GM19467 (cell line): ENCODE measurements around the gene LCN1.
"Not testable (repeated sequence)": the region's sequence is repeated elsewhere in the genome, so short reads cannot be mapped to it uniquely, and the experiment has no call there.

Experiments used
- ATAC-seq: cut with Tn5 transposase; IDR thresholded peaks from one replicate; pipeline ENCODE4 v1.9.1; 2021; ENCODE audit warnings: mild to moderate bottlenecking, moderate library complexity; ENCODE audit not compliant: unreplicated experiment

Gene LCN1

GRCh38 chr9:135504262-135505243, 16.7 kb upstream of the LCN1 start:
- no peak for ATAC-seq

- ATAC-seq = no peak
These were observed 15.6 kb upstream of the LCN1 start for GRCh38 chr9:135505406-135506187.

- ATAC-seq = no peak
These were observed 14.7 kb upstream of the LCN1 start for GRCh38 chr9:135506327-135507103.

GRCh38 chr9:135507104-135508035, 13.9 kb upstream of the LCN1 start:
- ATAC-seq = no peak

- ATAC-seq = no peak
These were observed 12.9 kb upstream of the LCN1 start for GRCh38 chr9:135508211-135508820.

- no peak for ATAC-seq
These were observed 11.8 kb upstream of the LCN1 start for GRCh38 chr9:135509458-135509857.

GRCh38 chr9:135512241-135512603, 9.0 kb upstream of the LCN1 start:
- no peak for ATAC-seq

- ATAC-seq = no peak
These were observed 8.3 kb upstream of the LCN1 start for GRCh38 chr9:135512904-135513303.

- no peak for ATAC-seq
These were observed 7.8 kb upstream of the LCN1 start for GRCh38 chr9:135513351-135513846.

- not testable (repeated sequence) for ATAC-seq
These were observed 7.3 kb upstream of the LCN1 start for GRCh38 chr9:135513906-135514305.

- ATAC-seq = no peak
These were observed 6.7 kb upstream of the LCN1 start for GRCh38 chr9:135514342-135515082.

GRCh38 chr9:135515083-135515951, 5.9 kb upstream of the LCN1 start:
- no peak for ATAC-seq

- ATAC-seq = no peak
These were observed 4.9 kb upstream of the LCN1 start for GRCh38 chr9:135516132-135516860.

- no peak for ATAC-seq
These were observed 3.8 kb upstream of the LCN1 start for GRCh38 chr9:135517407-135517822.

GRCh38 chr9:135519179-135519971, 1.9 kb upstream of the LCN1 start:
- ATAC-seq = no peak

- no peak for ATAC-seq
These were observed 412 bp downstream of the LCN1 start for GRCh38 chr9:135521608-135522095.
